Epithelial cell of proximal tubule (primary cell): ENCODE measurements around the gene N4BP3. TPM values are rescaled to one million over a fixed set of nuclear protein-coding genes. Genes with fewer than 3 reads are reported as not detected.

Experiments
- DNase-seq: peaks from one replicate; pipeline ENCODE4 v3.0.0-alpha.2; 2011; ENCODE audit warnings: low read depth
- H3K4me3 ChIP-seq: 2 replicates; pipeline ENCODE4 v1.5.1; 2011; ENCODE audit warnings: low read depth, mild to moderate bottlenecking, low read length
- CTCF ChIP-seq: conservative IDR thresholded peaks from 2 replicates; pipeline ENCODE4 v1.5.1; 2012; ENCODE audit warnings: low read depth, mild to moderate bottlenecking, low read length
- total RNA-seq: library from RNA; depleted of rRNA; stranded (reverse); fragments of >200 nt; gene quantifications from 2 replicates; pipeline ENCODE4 v1.2.3, GENCODE V29; 2015

Gene N4BP3
- total RNA-seq, 1 donor from 2014 or later: 3.1 TPM

GRCh38 chr5:178094345-178094744 lies 19.0 kb upstream of the N4BP3 start:
- no peak overlapping the region for H3K4me3 ChIP-seq
- DNase-seq: no peak
- TF ChIP-seq CTCF: no peak

- no peak for TF ChIP-seq CTCF
- no peak overlapping the region for H3K4me3 ChIP-seq
- no peak for DNase-seq
Measured at GRCh38 chr5:178098685-178099084, 14.6 kb upstream of the N4BP3 start.

GRCh38 chr5:178103612-178104011 lies 9.7 kb upstream of the N4BP3 start:
- H3K4me3 ChIP-seq: no peak overlapping the region
- DNase-seq: no peak
- TF ChIP-seq CTCF: no peak

GRCh38 chr5:178104492-178104891 lies 8.8 kb upstream of the N4BP3 start:
- TF ChIP-seq CTCF: no peak
- DNase-seq: no peak
- no peak overlapping the region for H3K4me3 ChIP-seq

- H3K4me3 ChIP-seq: no peak overlapping the region
- TF ChIP-seq CTCF: no peak
- no peak for DNase-seq
Measured at GRCh38 chr5:178106086-178106485, 7.2 kb upstream of the N4BP3 start.

- no peak overlapping the region for H3K4me3 ChIP-seq
- no peak for DNase-seq
- TF ChIP-seq CTCF: no peak
Measured at GRCh38 chr5:178106556-178107239, 6.6 kb upstream of the N4BP3 start.

GRCh38 chr5:178107756-178108310 lies 5.5 kb upstream of the N4BP3 start:
- no peak for DNase-seq
- H3K4me3 ChIP-seq: no peak overlapping the region
- no peak for TF ChIP-seq CTCF
